Forelimb muscle (tissue), 1 donor: ENCODE data around the gene GRIA3. TPM values are rescaled to one million over a fixed set of nuclear protein-coding genes. Genes with fewer than 3 reads are reported as not detected.
"Not testable (repeated sequence)": the region's sequence is repeated elsewhere in the genome, so short reads cannot be mapped to it uniquely, and the experiment has no call there.

Experiments
- DNase-seq: peaks from one replicate; pipeline ENCODE4 v3.0.0-alpha.2; 2013; ENCODE audit warnings: low read depth
- polyA plus RNA-seq: library from polyadenylated mRNA; unstranded; fragments of 120-200 nt; gene quantifications from one replicate; pipeline ENCODE4 v1.2.1, GENCODE V29; 2013; ENCODE audit not compliant: insufficient read length

Gene GRIA3
- polyA plus RNA-seq, 1 donor: 2.0 TPM

- no peak for DNase-seq
Measured at GRCh38 chrX:123272630-123273029, 88.6 kb downstream of the GRIA3 start.

- DNase-seq: no peak
Measured at GRCh38 chrX:123274796-123275195, 90.7 kb downstream of the GRIA3 start.

- no peak for DNase-seq
Measured at GRCh38 chrX:123277347-123277746, 93.3 kb downstream of the GRIA3 start.

DNA sequence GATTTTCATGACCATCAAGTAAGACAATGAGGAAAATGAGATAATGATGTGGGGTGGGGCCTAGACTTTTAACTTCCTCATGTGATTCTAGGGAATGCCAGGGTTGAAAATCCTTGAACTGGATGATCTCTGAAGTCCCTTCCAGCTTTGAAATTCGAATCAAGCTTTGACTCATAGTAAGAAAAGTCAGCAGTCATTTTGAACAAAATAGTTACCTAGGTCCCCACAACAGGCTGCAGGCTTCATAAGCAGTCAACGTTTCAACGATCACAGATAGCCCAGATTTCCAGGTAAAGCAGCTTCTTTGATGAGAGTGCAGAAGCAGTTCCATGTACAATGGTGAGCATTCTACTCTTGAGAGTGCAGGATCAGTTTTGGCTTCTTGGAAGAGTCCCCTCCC is 93.7 kb downstream of the GRIA3 start:
- DNase-seq: no peak

GRCh38 chrX:123282241-123282640 is 98.2 kb downstream of the GRIA3 start:
- DNase-seq: no peak

GRCh38 chrX:123283407-123283806 is 99.3 kb downstream of the GRIA3 start:
- not testable (repeated sequence) for DNase-seq

GRCh38 chrX:123291623-123292022 is 107.5 kb downstream of the GRIA3 start:
- no peak for DNase-seq

GRCh38 chrX:123298026-123298425 is 113.9 kb downstream of the GRIA3 start:
- DNase-seq: no peak

- no peak for DNase-seq
Measured at GRCh38 chrX:123303429-123303828, 119.4 kb downstream of the GRIA3 start.

DNA sequence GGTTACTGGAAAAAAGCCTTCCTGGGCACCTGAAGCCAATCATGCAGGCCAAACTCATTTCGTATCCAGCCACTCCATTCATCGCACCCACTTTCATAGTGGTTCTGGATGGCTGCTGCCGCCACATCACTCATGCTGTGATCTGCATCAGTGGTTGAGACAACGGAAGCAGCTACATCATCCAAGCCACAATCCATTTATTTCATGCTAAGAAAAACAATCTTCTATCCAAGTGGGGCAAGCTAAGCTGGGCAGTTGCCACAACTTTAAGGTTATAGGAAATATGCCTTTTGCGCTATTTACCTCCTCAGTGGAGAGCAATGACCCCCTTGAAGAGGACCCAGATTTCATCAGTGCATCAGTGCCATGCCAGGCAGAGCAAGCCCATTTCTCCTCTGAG is 124.6 kb downstream of the GRIA3 start:
- no peak for DNase-seq

- DNase-seq: no peak
Measured at GRCh38 chrX:123310112-123310511, 126.0 kb downstream of the GRIA3 start.

GRCh38 chrX:123311486-123311885 is 127.4 kb downstream of the GRIA3 start:
- DNase-seq: no peak

DNA sequence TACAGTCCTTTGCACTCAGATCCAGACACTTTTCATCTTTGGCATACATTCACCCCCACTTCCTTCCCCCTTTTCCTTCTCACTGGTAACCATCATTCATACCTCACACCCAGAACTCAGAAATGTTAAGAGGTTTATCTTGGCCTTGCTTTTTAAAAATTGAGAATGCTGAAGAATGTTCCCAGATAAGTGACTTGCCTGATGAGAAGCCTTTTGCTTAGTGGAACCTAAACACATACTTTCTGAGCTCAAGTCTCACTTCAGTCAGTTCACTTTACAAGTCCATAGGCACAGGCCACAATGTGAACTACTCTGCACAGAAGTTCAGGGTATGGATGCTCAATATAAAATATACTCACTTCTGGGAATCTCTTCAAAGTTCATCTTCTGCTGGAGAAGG is 129.4 kb downstream of the GRIA3 start:
- DNase-seq: no peak

- no peak for DNase-seq
Measured at GRCh38 chrX:123320622-123321021, 136.5 kb downstream of the GRIA3 start.

GRCh38 chrX:123322536-123322935 is 138.5 kb downstream of the GRIA3 start:
- DNase-seq: no peak

DNA sequence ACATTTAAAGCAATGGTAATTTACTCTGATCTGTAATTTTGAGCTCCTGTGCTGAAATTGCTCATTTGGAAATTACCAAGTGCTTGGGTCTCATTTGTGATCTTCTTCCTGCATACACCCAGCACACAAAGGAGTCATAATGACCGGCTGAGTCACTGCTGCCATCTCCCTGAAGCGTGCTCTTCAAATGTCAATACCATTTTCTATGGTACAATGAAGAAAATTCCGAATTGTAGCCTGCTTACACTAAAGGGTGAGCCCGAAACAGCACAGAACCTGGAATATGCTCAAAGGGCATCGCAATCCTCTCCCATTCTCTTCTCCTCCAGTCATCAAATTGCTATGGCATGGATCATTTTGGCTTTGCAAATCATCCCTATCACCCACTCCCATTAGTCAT is 140.5 kb downstream of the GRIA3 start:
- no peak for DNase-seq

GRCh38 chrX:123330229-123330942 is 146.3 kb downstream of the GRIA3 start:
- DNase-seq: no peak

GRCh38 chrX:123331349-123331748 is 147.3 kb downstream of the GRIA3 start:
- no peak for DNase-seq

DNA sequence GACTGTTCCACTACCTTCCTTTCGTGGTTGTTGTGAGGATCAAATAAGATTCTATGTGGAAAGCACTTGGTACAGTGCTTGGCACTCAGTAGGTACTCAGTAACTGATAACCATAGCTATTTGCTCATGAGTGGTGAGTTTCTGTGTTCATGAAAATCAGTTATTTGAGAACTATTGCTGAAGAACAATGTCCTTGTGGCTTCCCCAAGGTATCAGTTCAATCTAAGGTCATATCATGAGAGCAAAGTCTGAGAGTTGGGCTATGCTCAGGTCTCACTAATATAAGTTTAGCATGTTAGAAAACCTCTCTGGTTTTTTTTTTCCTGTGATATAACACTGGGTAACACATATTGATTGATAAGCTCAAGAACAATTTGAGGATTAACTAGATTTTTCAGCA is 147.8 kb downstream of the GRIA3 start:
- no peak for DNase-seq

DNA sequence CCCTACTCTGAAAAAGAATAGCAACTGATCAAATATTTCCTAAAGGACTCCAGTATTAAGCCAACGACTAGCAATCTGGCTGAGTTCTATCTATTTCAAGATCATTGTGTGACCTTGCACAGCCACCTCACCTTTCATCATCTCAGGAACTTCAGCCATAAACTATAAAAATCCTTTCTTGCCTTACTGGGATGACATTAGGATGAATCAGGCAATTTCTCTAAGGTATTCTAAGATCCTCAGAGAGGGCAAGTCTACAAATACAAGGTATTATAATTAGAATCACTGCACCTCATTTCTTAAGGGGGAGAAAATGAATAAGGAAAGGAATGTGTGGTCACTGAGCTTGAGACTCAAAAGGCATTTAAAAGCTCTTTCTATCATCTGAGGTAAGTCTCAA is 152.6 kb downstream of the GRIA3 start:
- no peak for DNase-seq

DNA sequence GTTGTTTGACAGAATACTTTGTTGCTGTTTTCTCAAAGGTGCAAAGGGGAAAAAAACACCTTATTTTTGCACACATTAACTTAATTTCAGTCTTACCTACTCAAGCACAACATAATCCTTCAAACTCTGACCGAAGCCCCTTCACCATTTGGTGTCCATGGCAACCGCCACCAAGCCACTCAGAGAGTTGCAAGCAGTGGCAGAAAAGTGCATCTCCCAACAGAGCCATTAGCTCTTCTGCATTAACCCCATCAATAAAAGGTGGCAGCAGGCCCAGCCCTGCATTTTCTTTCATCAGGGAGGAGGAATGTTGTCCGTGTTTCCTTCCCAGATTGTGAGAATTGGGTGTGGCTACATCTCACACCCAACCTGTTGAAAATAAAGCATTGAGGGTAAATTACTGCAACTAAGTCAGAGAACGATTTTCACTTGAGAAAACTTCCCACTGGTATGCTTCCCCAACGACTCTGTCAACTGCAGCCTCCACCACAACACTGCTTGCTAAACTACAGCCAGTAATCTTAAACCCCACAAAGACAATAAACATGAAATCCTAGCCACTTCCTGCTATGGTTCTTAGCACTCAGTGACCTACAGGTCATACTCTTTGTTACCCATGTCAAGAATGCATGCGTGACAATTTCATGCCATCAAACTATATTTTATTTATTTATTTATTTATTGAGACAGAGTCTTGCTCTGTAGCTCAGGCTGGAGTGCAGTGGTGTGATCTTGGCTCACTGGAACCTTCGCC is 154.0 kb downstream of the GRIA3 start:
- DNase-seq: no peak

- DNase-seq: no peak
Measured at GRCh38 chrX:123339221-123339905, 155.3 kb downstream of the GRIA3 start.

GRCh38 chrX:123340696-123341095 is 156.6 kb downstream of the GRIA3 start:
- DNase-seq: no peak
